Kidney capillary endothelial cell (primary cell): ENCODE results near the gene SLC9A2.

Source experiments
- DNase-seq: peaks from one replicate; pipeline ENCODE4 v3.0.0-alpha.2; 2018; ENCODE audit warnings: low spot score

Gene SLC9A2

GRCh38 chr2:102619414-102620319 is at the start of gene SLC9A2:
TSS of gene SLC9A2 (plus strand) at chr2:102619553. CDS start at chr2:102619849, 296 bp downstream.
- no peak for DNase-seq

- no peak for DNase-seq
Measured at GRCh38 chr2:102575888-102576287, 43.5 kb upstream of the SLC9A2 start.

- no peak for DNase-seq
Measured at GRCh38 chr2:102578376-102578775, 41.0 kb upstream of the SLC9A2 start.

- no peak for DNase-seq
Measured at GRCh38 chr2:102581911-102582310, 37.4 kb upstream of the SLC9A2 start.

- no peak for DNase-seq
Measured at GRCh38 chr2:102582845-102583244, 36.5 kb upstream of the SLC9A2 start.

- DNase-seq = no peak
Measured at GRCh38 chr2:102585847-102586404, 33.4 kb upstream of the SLC9A2 start.

GRCh38 chr2:102588213-102588939 is 31.0 kb upstream of the SLC9A2 start:
- no peak for DNase-seq

- no peak for DNase-seq
Measured at GRCh38 chr2:102589444-102589843, 29.9 kb upstream of the SLC9A2 start.

- no peak for DNase-seq
Measured at GRCh38 chr2:102591491-102592045, 27.8 kb upstream of the SLC9A2 start.

- peak; percentile 9 for DNase-seq
Measured at GRCh38 chr2:102592601-102593000, 26.8 kb upstream of the SLC9A2 start.

GRCh38 chr2:102593516-102593915 is 25.8 kb upstream of the SLC9A2 start:
- no peak for DNase-seq

- DNase-seq = no peak
Measured at GRCh38 chr2:102594445-102595016, 24.8 kb upstream of the SLC9A2 start.

GRCh38 chr2:102597788-102598187 is 21.6 kb upstream of the SLC9A2 start:
- no peak for DNase-seq

GRCh38 chr2:102599486-102599885 is 19.9 kb upstream of the SLC9A2 start:
- DNase-seq = no peak

GRCh38 chr2:102601730-102602129 is 17.6 kb upstream of the SLC9A2 start:
- DNase-seq = no peak

GRCh38 chr2:102603904-102604303 is 15.4 kb upstream of the SLC9A2 start:
- DNase-seq = no peak

- no peak for DNase-seq
Measured at GRCh38 chr2:102604769-102605168, 14.6 kb upstream of the SLC9A2 start.

GRCh38 chr2:102606353-102606752 is 13.0 kb upstream of the SLC9A2 start:
- DNase-seq = no peak

GRCh38 chr2:102615620-102616436 is 3.5 kb upstream of the SLC9A2 start:
- peak; percentile 61 for DNase-seq

GRCh38 chr2:102618452-102619413 is 620 bp upstream of the SLC9A2 start:
- DNase-seq = no peak
